Testis (tissue), 2 donors: Measurements from ENCODE around the gene TNRC6B.

Experiments used
- CTCF ChIP-seq, 3 experiments: fragments of 450-650 bp in 2 of 3; fragments of 200-600 bp in 1 of 3; sonication (generic) in 1 of 3; IDR thresholded peaks; one replicate each; pipeline ENCODE4 v1.5.1; 2016 to 2019; ENCODE audit warnings: antibody characterized with exemption in 3 of 3, mild to moderate bottlenecking in 2 of 3, moderate library complexity in 1 of 3
- POLR2A ChIP-seq: fragments of 450-650 bp; IDR thresholded peaks from one replicate; pipeline ENCODE4 v1.6.1; 2017; ENCODE audit warnings: antibody characterized with exemption, mild to moderate bottlenecking, moderate library complexity

GRCh38 chr22:40320687-40321086, 143.0 kb downstream of the TNRC6B start:
- TF ChIP-seq CTCF (IDR thresholded peaks at IDR 0.05) (no peak), POLR2A (no peak)
